ENCODE data around the gene WHRN. TPM values are rescaled to one million over a fixed set of nuclear protein-coding genes. Genes with fewer than 3 reads are reported as not detected.

WHRN gene
- total RNA-seq, 1 donor from 2014 or later = 12.2 TPM

GRCh38 chr9:114432323-114433067 lies 72.8 kb downstream of the WHRN start:
- Mint-ChIP-seq H3K36me3 (no peaks in the 10 kb centered on the region), H3K9me3 (no peaks in the 10 kb centered on the region), H3K4me3 (no peak overlapping the region), H3K27ac (no peak overlapping the region), H3K27me3 (peaks cover 4% of the 10 kb centered on the region), H3K4me1 (ENCODE audit: unreplicated experiment) (no peaks in the 10 kb centered on the region)
- TF ChIP-seq CTCF (conservative IDR thresholded peaks at IDR 0.05) = no peak
- DNase-seq (ENCODE audit: extremely low spot score, unreplicated experiment) = no peak

GRCh38 chr9:114431770-114432169 lies 73.5 kb downstream of the WHRN start:
- peaks cover 4% of the 10 kb centered on the region for H3K27me3 Mint-ChIP-seq
- no peak for DNase-seq (ENCODE audit: extremely low spot score, unreplicated experiment)
- H3K9me3 Mint-ChIP-seq = no peaks in the 10 kb centered on the region
- H3K4me3 Mint-ChIP-seq = no peak overlapping the region
- H3K27ac Mint-ChIP-seq = no peak overlapping the region
- no peak for TF ChIP-seq CTCF (conservative IDR thresholded peaks at IDR 0.05)
- H3K4me1 Mint-ChIP-seq (ENCODE audit: unreplicated experiment) = no peaks in the 10 kb centered on the region
- H3K36me3 Mint-ChIP-seq = no peaks in the 10 kb centered on the region

GRCh38 chr9:114431003-114431402 lies 74.3 kb downstream of the WHRN start:
- Mint-ChIP-seq H3K36me3 (no peaks in the 10 kb centered on the region), H3K9me3 (no peaks in the 10 kb centered on the region), H3K27ac (no peak overlapping the region), H3K4me1 (ENCODE audit: unreplicated experiment) (no peaks in the 10 kb centered on the region), H3K4me3 (no peak overlapping the region), H3K27me3 (peaks cover 4% of the 10 kb centered on the region)
- DNase-seq (ENCODE audit: extremely low spot score, unreplicated experiment) = no peak
- no peak for TF ChIP-seq CTCF (conservative IDR thresholded peaks at IDR 0.05)

- Mint-ChIP-seq H3K36me3 (no peaks in the 10 kb centered on the region), H3K27me3 (peaks cover 4% of the 10 kb centered on the region), H3K27ac (no peak overlapping the region), H3K9me3 (no peaks in the 10 kb centered on the region), H3K4me3 (no peak overlapping the region), H3K4me1 (ENCODE audit: unreplicated experiment) (no peaks in the 10 kb centered on the region)
- no peak for TF ChIP-seq CTCF (conservative IDR thresholded peaks at IDR 0.05)
- DNase-seq (ENCODE audit: extremely low spot score, unreplicated experiment) = no peak
Observed at GRCh38 chr9:114430457-114430856, 74.8 kb downstream of the WHRN start.

- H3K36me3 Mint-ChIP-seq = no peaks in the 10 kb centered on the region
- H3K27ac Mint-ChIP-seq = no peak overlapping the region
- H3K9me3 Mint-ChIP-seq = no peaks in the 10 kb centered on the region
- TF ChIP-seq CTCF (conservative IDR thresholded peaks at IDR 0.05) = no peak
- H3K4me3 Mint-ChIP-seq = no peak overlapping the region
- H3K27me3 Mint-ChIP-seq = peaks cover 4% of the 10 kb centered on the region
- no peaks in the 10 kb centered on the region for H3K4me1 Mint-ChIP-seq (ENCODE audit: unreplicated experiment)
- no peak for DNase-seq (ENCODE audit: extremely low spot score, unreplicated experiment)
Observed at GRCh38 chr9:114429488-114429887, 75.8 kb downstream of the WHRN start.
